ENCODE data around the gene CIITA. TPM values are rescaled to one million over a fixed set of nuclear protein-coding genes. Genes with fewer than 3 reads are reported as not detected.

CIITA gene
- total RNA-seq, 3 donors from 2014 or later, result 5.8 to 16.0 (median 9.1) TPM

- Histone ChIP-seq H3K4me1 (ENCODE audit: low read depth) (no peaks in the 10 kb centered on the region), H3K4me3 (no peak overlapping the region), H3K9me3 (no peaks in the 10 kb centered on the region), H3K36me3 (ENCODE audit: low read depth) (no peaks in the 10 kb centered on the region)
- no peak for DNase-seq
- intact Hi-C loops (cut with DNase I, micrococcal nuclease), result loop anchor here in 1 of 2 donors (10.0 kb wide), 1 partner anchor 278 kb away; the partner anchor contains the start of gene SOCS1
- no peak for ATAC-seq
- no peak for TF ChIP-seq CTCF (IDR thresholded peaks at IDR 0.05)
These were observed 99.6 kb downstream of the CIITA start for GRCh38 chr16:10976634-10977033.

- Histone ChIP-seq H3K36me3 (ENCODE audit: low read depth) (no peaks in the 10 kb centered on the region), H3K4me1 (ENCODE audit: low read depth) (peaks cover 2% of the 10 kb centered on the region), H3K4me3 (no peak overlapping the region), H3K9me3 (no peaks in the 10 kb centered on the region)
- no peak for TF ChIP-seq CTCF (IDR thresholded peaks at IDR 0.05)
- no peak for DNase-seq
- ATAC-seq, result no peak
- intact Hi-C loops (cut with DNase I, micrococcal nuclease), result loop anchor here in 1 of 2 donors (10.0 kb wide), 1 partner anchor 277 kb away; the partner anchor contains the start of gene SOCS1
These were observed 101.1 kb downstream of the CIITA start for GRCh38 chr16:10978124-10978523.

- ATAC-seq (no peak), DNase-seq (no peak)
- Histone ChIP-seq H3K36me3 (ENCODE audit: low read depth) (no peaks in the 10 kb centered on the region), H3K4me1 (ENCODE audit: low read depth) (peaks cover 2% of the 10 kb centered on the region), H3K9me3 (no peaks in the 10 kb centered on the region), H3K4me3 (no peak overlapping the region)
- TF ChIP-seq CTCF (IDR thresholded peaks at IDR 0.05), result no peak
- intact Hi-C loops (cut with DNase I, micrococcal nuclease), result loop anchor here in 1 of 2 donors (10.0 kb wide), 1 partner anchor 276 kb away; the partner anchor contains the start of gene SOCS1
These were observed 102.0 kb downstream of the CIITA start for GRCh38 chr16:10978871-10979446.

GRCh38 chr16:10979717-10980601 lies 103.0 kb downstream of the CIITA start:
- intact Hi-C loops (cut with DNase I, micrococcal nuclease), result loop anchor here (10.0 kb wide), 2 partner anchors 155 to 275 kb away; partner anchors contain the start of gene SOCS1 (in 1 of the 2)
- H3K36me3 ChIP-seq (ENCODE audit: low read depth), result no peaks in the 10 kb centered on the region
- no peak for DNase-seq
- TF ChIP-seq CTCF (IDR thresholded peaks at IDR 0.05), result no peak
- H3K4me3 ChIP-seq, result no peak overlapping the region
- no peaks in the 10 kb centered on the region for H3K9me3 ChIP-seq
- peaks cover 2% of the 10 kb centered on the region for H3K4me1 ChIP-seq (ENCODE audit: low read depth)
- ATAC-seq, result peak; percentile 28

GRCh38 chr16:10980813-10981212 lies 103.8 kb downstream of the CIITA start:
- Histone ChIP-seq H3K4me3 (no peak overlapping the region), H3K9me3 (no peaks in the 10 kb centered on the region), H3K4me1 (ENCODE audit: low read depth) (peaks cover 2% of the 10 kb centered on the region), H3K36me3 (ENCODE audit: low read depth) (no peaks in the 10 kb centered on the region)
- intact Hi-C loops (cut with DNase I, micrococcal nuclease), result loop anchor here in 1 of 2 donors (10.0 kb wide), 1 partner anchor 154 kb away; no protein-coding TSS in a partner anchor
- ATAC-seq (no peak), DNase-seq (no peak)
- no peak for TF ChIP-seq CTCF (IDR thresholded peaks at IDR 0.05)

All from mucosa of descending colon (tissue), 3 donors.